ENCODE data around the gene TBL1X. TPM values are rescaled to one million over a fixed set of nuclear protein-coding genes. Genes with fewer than 3 reads are reported as not detected.

TBL1X gene
- total and polyA plus RNA-seq, 2 of the 8 experiments (the other 6 are each of a cell fraction or from before 2014, with no cell fraction given) = 13.3 to 25.6 TPM

- Histone ChIP-seq H3K36me3 (ENCODE audit: control insufficient read depth in 2 of 4, insufficient read depth in 4 of 4, low read length in 3 of 4) (no peaks in the 10 kb centered on the region), H2AK5ac (ENCODE audit: low read depth, low read length) (no peak overlapping the region), H3K18ac (ENCODE audit: extremely low read depth, low read length) (no peak overlapping the region), H3K27me3 (replicated peaks in 1 of 4; ENCODE audit: control insufficient read depth in 3 of 4, extremely low read depth in 1 of 4, insufficient read depth in 3 of 4, low read length in 3 of 4) (no peaks in the 10 kb centered on the region), H3K4me1 (replicated peaks in 1 of 4; ENCODE audit: control insufficient read depth in 3 of 4, insufficient read depth in 4 of 4, low read length in 3 of 4) (no peaks in the 10 kb centered on the region), H2BK15ac (ENCODE audit: low read length) (no peak overlapping the region), H3K9ac (replicated peaks in 1 of 4; ENCODE audit: extremely low read depth in 1 of 4, low read depth in 3 of 4, low read length in 3 of 4) (no peak overlapping the region), H4K20me1 (replicated peaks in 1 of 2; ENCODE audit: control insufficient read depth in 1 of 2, insufficient read depth in 2 of 2, low read length in 2 of 2) (no peaks in the 10 kb centered on the region), H3K4me2 (ENCODE audit: insufficient read depth in 1 of 2, low read depth in 2 of 2, low read length in 2 of 2) (no peak overlapping the region), H3K27ac (ENCODE audit: low read depth, low read length) (no peak overlapping the region), H2BK120ac (replicated peaks; ENCODE audit: low read depth, low read length) (no peak overlapping the region), H3K9me3 (ENCODE audit: insufficient read depth in 2 of 2, low read depth in 1 of 2, low read length in 1 of 2) (no peaks in the 10 kb centered on the region), H3K79me1 (ENCODE audit: low read depth, low read length) (no peaks in the 10 kb centered on the region), H3K79me2 (ENCODE audit: control insufficient read depth in 1 of 2, insufficient read depth in 2 of 2, low read length in 2 of 2) (peaks cover 0 to 4% of the 10 kb centered on the region in 2 experiments; a peak in 2 of 4 replicates), H2BK12ac (ENCODE audit: low read depth, low read length) (no peak overlapping the region), H2AFZ (ENCODE audit: low read length) (no peak overlapping the region), H3K14ac (ENCODE audit: insufficient read length) (no peak overlapping the region), H3K23me2 (ENCODE audit: low read depth, low read length) (no peaks in the 10 kb centered on the region), H2BK5ac (ENCODE audit: low read depth, low read length) (no peak overlapping the region), H4K5ac (ENCODE audit: insufficient read length, low read depth, low read length) (no peak overlapping the region), H3K4me3 (ENCODE audit: extremely low read depth in 1 of 4, insufficient read depth in 2 of 4, low read depth in 3 of 4, low read length in 4 of 4) (no peak overlapping the region), H3K4ac (replicated peaks; ENCODE audit: insufficient read length, low read depth, low read length) (no peak overlapping the region), H3K56ac (replicated peaks; ENCODE audit: insufficient read length, low read depth, low read length) (no peak overlapping the region), H3K23ac (ENCODE audit: insufficient read length) (no peak overlapping the region), H4K91ac (replicated peaks; ENCODE audit: insufficient read length, low read length) (no peak overlapping the region), H2BK20ac (ENCODE audit: low read length) (no peak overlapping the region), H4K8ac (ENCODE audit: extremely low read depth, insufficient read depth, low read length) (no peak overlapping the region)
- DNase-seq (ENCODE audit: low read depth in 1 of 2, low spot score in 2 of 2) = no peak
- POLR2A ChIA-PET (ENCODE audit: partially characterized antibody) = no interaction called here
- FAIRE-seq = no peak
- CTCF ChIA-PET (ENCODE audit: partially characterized antibody) = no interaction called here
- WGBS, 2 experiments (ENCODE audit: extremely low coverage in 1 of 2, insufficient coverage in 1 of 2, insufficient read length in 1 of 2, insufficient replicate concordance in 2 of 2, low coverage in 1 of 2, low lambda C conversion rate in 2 of 2, missing lambda C conversion rate in 1 of 2) = 93% methylated on average over 3 of the region's 5 CpGs; no CpG with 5 or more reads in 1 of the 2 experiments
- TF ChIP-seq SP2 (IDR thresholded peaks at IDR 0.05; ENCODE audit: low read length) = no peak
- TF ChIP-seq SP4 (IDR thresholded peaks at IDR 0.05; ENCODE audit: low read length) = no peak
- no peak for TF ChIP-seq KDM5A (IDR thresholded peaks at IDR 0.05; ENCODE audit: low read length)
- TF ChIP-seq, protein P1, sequence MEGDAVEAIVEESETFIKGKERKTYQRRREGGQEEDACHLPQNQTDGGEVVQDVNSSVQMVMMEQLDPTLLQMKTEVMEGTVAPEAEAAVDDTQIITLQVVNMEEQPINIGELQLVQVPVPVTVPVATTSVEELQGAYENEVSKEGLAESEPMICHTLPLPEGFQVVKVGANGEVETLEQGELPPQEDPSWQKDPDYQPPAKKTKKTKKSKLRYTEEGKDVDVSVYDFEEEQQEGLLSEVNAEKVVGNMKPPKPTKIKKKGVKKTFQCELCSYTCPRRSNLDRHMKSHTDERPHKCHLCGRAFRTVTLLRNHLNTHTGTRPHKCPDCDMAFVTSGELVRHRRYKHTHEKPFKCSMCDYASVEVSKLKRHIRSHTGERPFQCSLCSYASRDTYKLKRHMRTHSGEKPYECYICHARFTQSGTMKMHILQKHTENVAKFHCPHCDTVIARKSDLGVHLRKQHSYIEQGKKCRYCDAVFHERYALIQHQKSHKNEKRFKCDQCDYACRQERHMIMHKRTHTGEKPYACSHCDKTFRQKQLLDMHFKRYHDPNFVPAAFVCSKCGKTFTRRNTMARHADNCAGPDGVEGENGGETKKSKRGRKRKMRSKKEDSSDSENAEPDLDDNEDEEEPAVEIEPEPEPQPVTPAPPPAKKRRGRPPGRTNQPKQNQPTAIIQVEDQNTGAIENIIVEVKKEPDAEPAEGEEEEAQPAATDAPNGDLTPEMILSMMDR (IDR thresholded peaks at IDR 0.05; ENCODE audit: control extremely low read depth in 1 of 3, insufficient read depth in 1 of 3, low read depth in 1 of 3, low read length in 3 of 3) = no peak
- TF ChIP-seq SUZ12 (IDR thresholded peaks at IDR 0.05; ENCODE audit: low read length) = no peak
- no peak for TF ChIP-seq TCF12 (IDR thresholded peaks at IDR 0.05; ENCODE audit: low read depth, low read length)
- TF ChIP-seq SIX5 (IDR thresholded peaks at IDR 0.05; ENCODE audit: low read depth, low read length) = no peak
- no peak for TF ChIP-seq CTBP2 (IDR thresholded peaks at IDR 0.05; ENCODE audit: borderline replicate concordance, insufficient read depth, insufficient read length, low read length)
- TF ChIP-seq POLR2AphosphoS5 (IDR thresholded peaks at IDR 0.05; ENCODE audit: low read depth, low read length) = no peak
- no peak for TF ChIP-seq KDM1A (IDR thresholded peaks at IDR 0.05; ENCODE audit: borderline replicate concordance, low read length)
- TF ChIP-seq CEBPB (IDR thresholded peaks at IDR 0.05; ENCODE audit: low read depth, low read length) = no peak
- TF ChIP-seq CREB1 (IDR thresholded peaks at IDR 0.05) = no peak
- TF ChIP-seq RBBP5 (IDR thresholded peaks at IDR 0.05; ENCODE audit: borderline replicate concordance, low read depth, low read length) = no peak
- TF ChIP-seq BACH1 (IDR thresholded peaks at IDR 0.05; ENCODE audit: low read length) = no peak
These were observed 96.3 kb downstream of the TBL1X start for GRCh38 chrX:9561199-9561598.

All from H1 (cell line).